ENCODE data around the gene ITCH. TPM values are rescaled to one million over a fixed set of nuclear protein-coding genes. Genes with fewer than 3 reads are reported as not detected.

Gene ITCH
- total RNA-seq, 1 donor from 2014 or later, result 30.9 TPM

- Histone ChIP-seq H3K9me3 (no peaks in the 10 kb centered on the region), H3K27ac (no peak overlapping the region), H3K4me3 (no peak overlapping the region), H3K27me3 (no peaks in the 10 kb centered on the region), H3K4me1 (peaks cover 12% of the 10 kb centered on the region), H3K36me3 (peaks cover 0 to 78% of the 10 kb centered on the region in 2 donors)
- DNase-seq (ENCODE audit: extremely low spot score in 2 of 2), result no peak
- intact Hi-C loops (cut with DNase I), result loop anchor here (10.0 kb wide), 1 partner anchor 172 kb away; the partner anchor contains the start of gene TP53INP2
- no peak for TF ChIP-seq POLR2A (IDR thresholded peaks at IDR 0.05)
- no peak for TF ChIP-seq POLR2AphosphoS5 (IDR thresholded peaks at IDR 0.05; ENCODE audit: insufficient read depth in 1 of 2, low read depth in 1 of 2)
- TF ChIP-seq CTCF (IDR thresholded peaks at IDR 0.05), result no peak
Measured at GRCh38 chr20:34532756-34533155, 169.7 kb downstream of the ITCH start.

- Histone ChIP-seq H3K27me3 (no peaks in the 10 kb centered on the region), H3K4me1 (peaks cover 12% of the 10 kb centered on the region), H3K27ac (no peak overlapping the region), H3K36me3 (peaks cover 0 to 73% of the 10 kb centered on the region in 2 donors), H3K9me3 (no peaks in the 10 kb centered on the region), H3K4me3 (no peak overlapping the region)
- TF ChIP-seq POLR2A (IDR thresholded peaks at IDR 0.05) (no peak), POLR2AphosphoS5 (IDR thresholded peaks at IDR 0.05; ENCODE audit: insufficient read depth in 1 of 2, low read depth in 1 of 2) (no peak), CTCF (IDR thresholded peaks at IDR 0.05) (no peak)
- intact Hi-C loops (cut with DNase I), result loop anchor here (10.0 kb wide), 1 partner anchor 170 kb away; the partner anchor contains the start of gene TP53INP2
- no peak for DNase-seq (ENCODE audit: extremely low spot score in 2 of 2)
Measured at GRCh38 chr20:34534391-34535165, 171.5 kb downstream of the ITCH start.

DNA sequence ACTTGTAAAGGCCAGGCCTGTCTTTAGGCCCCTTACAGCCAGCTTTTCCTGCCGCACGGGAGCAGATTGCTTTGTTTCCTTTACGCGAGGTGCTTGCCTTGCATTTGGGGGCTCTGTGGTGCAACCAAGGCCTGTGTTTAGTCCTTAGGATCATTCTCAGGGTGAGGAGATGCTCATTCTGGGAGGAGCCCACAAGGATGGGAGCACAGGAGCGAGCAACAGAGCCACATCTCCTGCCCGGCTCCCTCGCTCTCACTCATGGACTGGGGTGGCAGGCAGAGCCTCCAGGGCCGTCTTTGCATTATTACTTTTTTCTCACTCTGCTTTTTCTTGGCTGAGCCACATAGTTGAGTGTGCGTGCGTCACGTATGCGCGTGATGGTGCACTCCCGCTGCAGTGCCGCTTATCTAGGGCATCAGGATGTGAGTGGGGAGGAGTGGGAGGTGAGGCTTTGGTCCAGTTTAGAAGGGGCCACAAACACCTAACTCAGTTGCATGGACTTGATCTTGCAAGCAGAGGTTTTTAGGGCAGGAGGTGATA, 172.3 kb downstream of the ITCH start:
- intact Hi-C loops (cut with DNase I), result loop anchor here (10.0 kb wide), 1 partner anchor 169 kb away; the partner anchor contains the start of gene TP53INP2
- H3K4me1 ChIP-seq, result peaks cover 4% of the 10 kb centered on the region
- H3K4me3 ChIP-seq, result no peak overlapping the region
- peaks cover 0 to 66% of the 10 kb centered on the region in 2 donors for H3K36me3 ChIP-seq
- TF ChIP-seq POLR2AphosphoS5 (IDR thresholded peaks at IDR 0.05; ENCODE audit: insufficient read depth in 1 of 2, low read depth in 1 of 2) (no peak), POLR2A (IDR thresholded peaks at IDR 0.05) (no peak), CTCF (IDR thresholded peaks at IDR 0.05) (no peak)
- H3K27me3 ChIP-seq, result no peaks in the 10 kb centered on the region
- no peaks in the 10 kb centered on the region for H3K9me3 ChIP-seq
- DNase-seq (ENCODE audit: extremely low spot score in 2 of 2), result no peak
- H3K27ac ChIP-seq, result no peak overlapping the region

DNA sequence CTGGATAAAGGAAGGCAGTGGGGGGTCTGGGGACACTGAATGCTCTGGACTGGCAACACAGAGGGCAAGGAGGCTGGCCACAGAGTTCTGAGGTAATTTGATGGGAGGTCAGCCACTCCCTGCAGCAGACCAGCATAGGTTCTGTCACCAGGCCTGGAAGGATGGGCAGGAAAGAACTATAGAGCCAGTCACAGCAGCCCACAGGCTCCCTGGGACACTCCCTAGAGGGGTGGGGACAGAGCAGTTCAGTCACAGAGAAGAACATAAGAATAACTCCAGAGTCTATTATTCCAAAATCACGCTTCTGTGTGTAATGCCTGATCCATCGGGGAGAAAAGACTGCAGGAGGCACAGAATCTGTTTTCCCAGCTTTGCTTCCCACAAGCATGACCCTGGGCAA, 172.8 kb downstream of the ITCH start:
- H3K9me3 ChIP-seq, result no peaks in the 10 kb centered on the region
- no peaks in the 10 kb centered on the region for H3K4me1 ChIP-seq
- no peak overlapping the region for H3K27ac ChIP-seq
- intact Hi-C loops (cut with DNase I), result loop anchor here (10.0 kb wide), 1 partner anchor 169 kb away; the partner anchor contains the start of gene TP53INP2
- no peaks in the 10 kb centered on the region for H3K27me3 ChIP-seq
- TF ChIP-seq POLR2AphosphoS5 (IDR thresholded peaks at IDR 0.05; ENCODE audit: insufficient read depth in 1 of 2, low read depth in 1 of 2), result no peak
- TF ChIP-seq CTCF (IDR thresholded peaks at IDR 0.05), result no peak
- TF ChIP-seq POLR2A (IDR thresholded peaks at IDR 0.05), result no peak
- no peak overlapping the region for H3K4me3 ChIP-seq
- H3K36me3 ChIP-seq, result peaks cover 0 to 66% of the 10 kb centered on the region in 2 donors
- no peak for DNase-seq (ENCODE audit: extremely low spot score in 2 of 2)
